Endothelial cell of umbilical vein (primary cell): ENCODE data around the gene MACROH2A2. TPM values are rescaled to one million over a fixed set of nuclear protein-coding genes. Genes with fewer than 3 reads are reported as not detected.

Source experiments
- BruUV-seq: library from RNA; stranded (reverse); fragments of 400-500 nt; replicated peaks from 2 replicates; lab custom pipeline; 2021; lab: Mats Ljungman, UMichigan
- CTCF ChIA-PET: fragments of 300-600, 350-600 bp; sonication (Branson Sonifier 250); formaldehyde crosslinking; loops from one replicate; lab custom pipeline; 2021; ENCODE audit warnings: antibody characterized with exemption, inconsistent platforms; lab: Charles Lee
- POLR2A ChIA-PET: fragments of 300-600, 350-600 bp; sonication (Branson Sonifier 250); formaldehyde crosslinking; loops from one replicate; lab custom pipeline; 2021; ENCODE audit warnings: antibody characterized with exemption, inconsistent platforms; lab: Charles Lee
- DNase-seq: peaks from one replicate; pipeline ENCODE4 v3.0.0-alpha.2; 2011; ENCODE audit warnings: low read depth, low spot score
- FAIRE-seq: peaks from 2 replicates; lab custom pipeline; 2011; peaks lifted over from hg19 to GRCh38; lab: Jason Lieb, UNC
- H2AFZ ChIP-seq: 2 replicates; pipeline ENCODE4 v1.6.0; 2012; ENCODE audit warnings: low read depth, low read length, control low read depth, inconsistent platforms
- H3K27ac ChIP-seq: 2 replicates; pipeline ENCODE4 v1.5.1; 2011; ENCODE audit warnings: low read depth, mild to moderate bottlenecking, control low read depth, low read length, moderate library complexity; ENCODE audit not compliant: insufficient read depth
- H3K27me3 ChIP-seq, 2 experiments: 2 replicates each; pipeline versions ENCODE4 v1.6.0 to v1.6.1; 2011; ENCODE audit warnings: low read length in 2 of 2, mixed read lengths in 1 of 2; ENCODE audit not compliant: control insufficient read depth in 2 of 2, insufficient read depth in 2 of 2
- H3K36me3 ChIP-seq, 2 experiments: 2 replicates in 1 of 2; 3 replicates in 1 of 2; pipeline ENCODE4 v1.5.1; 2011; ENCODE audit warnings: low read length in 2 of 2, mild to moderate bottlenecking in 1 of 2, moderate library complexity in 1 of 2; ENCODE audit not compliant: control insufficient read depth in 2 of 2, insufficient read depth in 2 of 2; ENCODE audit errors: extremely low read depth in 1 of 2
- H3K4me1 ChIP-seq: 3 replicates; pipeline ENCODE4 v1.5.1; 2011; ENCODE audit warnings: mild to moderate bottlenecking, low read length; ENCODE audit not compliant: control insufficient read depth, insufficient read depth; ENCODE audit errors: extremely low read depth
- H3K4me2 ChIP-seq: 2 replicates; pipeline ENCODE4 v1.6.1; 2011; ENCODE audit warnings: low read length, control low read depth, mixed read lengths; ENCODE audit not compliant: insufficient read depth
- H3K4me3 ChIP-seq, 3 experiments: fragments of 200-600 bp in 1 of 3; sonication (generic), shearing (Covaris generic) in 1 of 3; replicated peaks in 1 of 3; 2 replicates each; pipeline ENCODE4 v1.5.1; 2011 to 2016; ENCODE audit warnings: control low read depth in 3 of 3, low read length in 3 of 3, mild to moderate bottlenecking in 2 of 3, inconsistent platforms in 1 of 3, low read depth in 1 of 3, moderate library complexity in 1 of 3; ENCODE audit not compliant: insufficient read depth in 1 of 3
- H3K79me2 ChIP-seq: 2 replicates; pipeline ENCODE4 v1.6.0; 2012; ENCODE audit warnings: low read length, inconsistent platforms; ENCODE audit not compliant: control insufficient read depth, insufficient read depth
- H3K9ac ChIP-seq: replicated peaks from 2 replicates; pipeline ENCODE3; 2011; ENCODE audit warnings: low read length, control low read depth; ENCODE audit not compliant: insufficient read depth; ENCODE audit errors: extremely low read depth
- H3K9me1 ChIP-seq: replicated peaks from 3 replicates; pipeline ENCODE4 v1.6.0; 2011; ENCODE audit warnings: mild to moderate bottlenecking, low read length; ENCODE audit not compliant: control insufficient read depth, insufficient read depth; ENCODE audit errors: extremely low read depth
- H3K9me3 ChIP-seq: replicated peaks from 2 replicates; pipeline ENCODE4 v1.5.1; 2012; ENCODE audit warnings: low read length, inconsistent platforms; ENCODE audit not compliant: control insufficient read depth, insufficient read depth
- H4K20me1 ChIP-seq: replicated peaks from 2 replicates; pipeline ENCODE3; 2011; ENCODE audit warnings: mild to moderate bottlenecking, low read length; ENCODE audit not compliant: control insufficient read depth, insufficient read depth; ENCODE audit errors: extremely low read depth
- EZH2 ChIP-seq: IDR thresholded peaks from 2 replicates; pipeline ENCODE4 v1.6.1; 2012; ENCODE audit warnings: borderline replicate concordance, low read depth, mild to moderate bottlenecking, moderate library complexity, low read length, inconsistent platforms; ENCODE audit not compliant: severe bottlenecking
- FOS ChIP-seq: IDR thresholded peaks from 2 replicates; pipeline ENCODE4 v1.6.1; 2011; ENCODE audit warnings: mild to moderate bottlenecking, low read length, moderate library complexity, borderline replicate concordance; ENCODE audit not compliant: insufficient read depth
- GATA2 ChIP-seq: IDR thresholded peaks from 2 replicates; pipeline ENCODE4 v1.7.0; 2011; ENCODE audit warnings: low read depth, mild to moderate bottlenecking, moderate library complexity, mixed read lengths, low read length; ENCODE audit not compliant: insufficient read length, insufficient read depth
- JUN ChIP-seq: IDR thresholded peaks from 2 replicates; pipeline ENCODE4 v1.6.1; 2011; ENCODE audit warnings: borderline replicate concordance, low read depth; ENCODE audit not compliant: insufficient read length, insufficient read depth
- MYC ChIP-seq: IDR thresholded peaks from one replicate; pipeline ENCODE4 v1.6.1; 2011; ENCODE audit warnings: mild to moderate bottlenecking, low read depth, low read length
- POLR2A ChIP-seq: IDR thresholded peaks from 2 replicates; pipeline ENCODE4 v1.6.1; 2012; ENCODE audit warnings: low read depth, mild to moderate bottlenecking, control low read depth, low read length
- POLR2AphosphoS5 ChIP-seq: IDR thresholded peaks from 2 replicates; pipeline ENCODE4 v1.6.1; 2012; ENCODE audit warnings: low read depth, mild to moderate bottlenecking, control low read depth, low read length, moderate library complexity; ENCODE audit not compliant: insufficient read depth
- dilution Hi-C: fragments of 300-500 bp; cut with MboI; formaldehyde crosslinking; loops from one replicate; pipeline ENCODE4 v1.15.0; 2019; ENCODE audit warnings: low sequenced_read_pairs; ENCODE audit not compliant: extremely low pct_ligation_motif_present
- intact Hi-C: fragments of 100-400 bp; cut with micrococcal nuclease; formaldehyde crosslinking; loops from one replicate; pipeline ENCODE4 v1.10.0; 2022
- polyA plus RNA-seq, 4 experiments: library from polyadenylated mRNA; depleted of rRNA in 3 of 4; stranded (reverse) in 3 of 4; unstranded in 1 of 4; fragments of >200 nt; gene quantifications; 2 replicates each; pipeline versions ENCODE4 v1.2.1 to v1.2.3, GENCODE V29; 2011 to 2012; ENCODE audit warnings: missing spikeins in 1 of 4
- total RNA-seq: library from RNA; stranded (reverse); gene quantifications from 2 replicates; pipeline ENCODE4 v1.2.3, GENCODE V29; 2021
- TF ChIP-seq, protein P1 (sequence below), 2 donors: IDR thresholded peaks; 1 replicate in 1 of 2; 2 replicates in 1 of 2; pipeline ENCODE4 v1.5.1; 2011; ENCODE audit warnings: low read length in 2 of 2, mild to moderate bottlenecking in 2 of 2, moderate library complexity in 2 of 2, control low read depth in 1 of 2, inconsistent platforms in 1 of 2, low read depth in 1 of 2; ENCODE audit not compliant: insufficient read depth in 1 of 2; ENCODE audit errors: extremely low read depth in 1 of 2
- TF ChIP-seq, protein P2 (sequence below): IDR thresholded peaks from 2 replicates; pipeline ENCODE4 v1.6.1; 2011; ENCODE audit not compliant: insufficient read depth, insufficient read length

Gene MACROH2A2
- total and polyA plus RNA-seq, 2 donors (not counting 3 experiments of a cell fraction or from before 2014, with no cell fraction given), result 0.08 TPM; not detected in 1

DNA sequence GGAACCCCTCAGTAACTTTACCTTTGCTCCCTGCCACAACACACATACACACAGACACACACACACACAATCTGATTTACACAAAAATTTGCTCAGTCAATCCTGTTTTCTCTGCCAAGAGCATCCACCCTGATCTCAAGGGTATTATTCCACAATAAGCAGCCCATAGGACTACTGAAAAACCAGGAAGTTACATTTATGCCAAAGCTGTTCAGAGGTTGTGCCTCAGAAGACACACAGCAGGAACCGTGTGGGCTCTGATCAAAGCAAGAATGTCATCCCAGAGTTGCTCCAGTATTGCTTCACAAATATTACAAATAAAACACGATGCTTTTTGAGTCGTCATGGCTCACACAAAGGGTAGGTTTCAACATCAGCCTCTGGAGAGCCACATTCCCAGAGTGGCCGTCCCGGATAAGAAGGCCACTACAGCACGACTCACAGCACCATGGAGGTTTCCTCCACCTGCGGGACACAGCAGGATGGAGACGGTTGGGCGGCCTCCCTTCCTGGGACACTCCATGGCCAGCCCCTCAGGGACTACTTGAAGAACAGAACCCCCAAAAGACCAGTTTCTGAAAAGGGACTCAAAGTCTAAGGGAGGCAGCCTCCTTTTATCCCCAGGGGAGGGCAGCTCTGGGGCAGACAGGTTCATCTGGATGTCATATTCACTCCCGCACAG, 78.4 kb downstream of the MACROH2A2 start:
- CTCF ChIA-PET, result interaction anchor here (2.5 kb wide), 1 partner anchor 15 kb away, joined by 20 read pairs; no protein-coding TSS in a partner anchor
- no peak for DNase-seq
- no peak overlapping the region for H2AFZ ChIP-seq

More for the DNA sequence above, 78.4 kb downstream of the MACROH2A2 start:
- no peak for FAIRE-seq
- Histone ChIP-seq H3K27ac (no peak overlapping the region), H3K27me3 (no peaks in the 10 kb centered on the region), H4K20me1 (no peaks in the 10 kb centered on the region), H3K79me2 (peaks cover 2% of the 10 kb centered on the region), H3K4me3 (no peak overlapping the region), H3K9me1 (no peaks in the 10 kb centered on the region), H3K9ac (no peak overlapping the region), H3K9me3 (no peaks in the 10 kb centered on the region), H3K36me3 (no peaks in the 10 kb centered on the region), H3K4me1 (peaks cover 13% of the 10 kb centered on the region), H3K4me2 (no peak overlapping the region)
- no TSS peak for BruUV-seq
- POLR2A ChIA-PET, result no interaction called here
- dilution Hi-C loops (no loop called here), intact Hi-C loops (no loop called here)
- TF ChIP-seq JUN (no peak), MYC (no peak), POLR2AphosphoS5 (no peak), GATA2 (no peak), FOS (no peak), POLR2A (no peak), EZH2 (no peak)
- TF ChIP-seq, protein P1, sequence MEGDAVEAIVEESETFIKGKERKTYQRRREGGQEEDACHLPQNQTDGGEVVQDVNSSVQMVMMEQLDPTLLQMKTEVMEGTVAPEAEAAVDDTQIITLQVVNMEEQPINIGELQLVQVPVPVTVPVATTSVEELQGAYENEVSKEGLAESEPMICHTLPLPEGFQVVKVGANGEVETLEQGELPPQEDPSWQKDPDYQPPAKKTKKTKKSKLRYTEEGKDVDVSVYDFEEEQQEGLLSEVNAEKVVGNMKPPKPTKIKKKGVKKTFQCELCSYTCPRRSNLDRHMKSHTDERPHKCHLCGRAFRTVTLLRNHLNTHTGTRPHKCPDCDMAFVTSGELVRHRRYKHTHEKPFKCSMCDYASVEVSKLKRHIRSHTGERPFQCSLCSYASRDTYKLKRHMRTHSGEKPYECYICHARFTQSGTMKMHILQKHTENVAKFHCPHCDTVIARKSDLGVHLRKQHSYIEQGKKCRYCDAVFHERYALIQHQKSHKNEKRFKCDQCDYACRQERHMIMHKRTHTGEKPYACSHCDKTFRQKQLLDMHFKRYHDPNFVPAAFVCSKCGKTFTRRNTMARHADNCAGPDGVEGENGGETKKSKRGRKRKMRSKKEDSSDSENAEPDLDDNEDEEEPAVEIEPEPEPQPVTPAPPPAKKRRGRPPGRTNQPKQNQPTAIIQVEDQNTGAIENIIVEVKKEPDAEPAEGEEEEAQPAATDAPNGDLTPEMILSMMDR (IDR thresholded peaks at IDR 0.05; ENCODE audit: extremely low read depth in 1 of 2, insufficient read depth in 1 of 2, low read depth in 1 of 2, low read length in 2 of 2), result no peak
- TF ChIP-seq, protein P2, sequence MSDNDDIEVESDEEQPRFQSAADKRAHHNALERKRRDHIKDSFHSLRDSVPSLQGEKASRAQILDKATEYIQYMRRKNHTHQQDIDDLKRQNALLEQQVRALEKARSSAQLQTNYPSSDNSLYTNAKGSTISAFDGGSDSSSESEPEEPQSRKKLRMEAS, result no peak
